ENCODE measurements around the gene MYL6. TPM values are rescaled to one million over a fixed set of nuclear protein-coding genes. Genes with fewer than 3 reads are reported as not detected.

Gene MYL6
- total RNA-seq, 4 donors from 2014 or later, result 773 to 1,142 (median 915) TPM

GRCh38 chr12:56143870-56144269, 14.3 kb upstream of the MYL6 start:
- TF ChIP-seq POLR2AphosphoS5 (IDR thresholded peaks at IDR 0.05) (no peak), EP300 (IDR thresholded peaks at IDR 0.05) (no peak)
- 85% methylated on average over 8 of the region's 8 CpGs for WGBS
- peaks cover 63% of the 10 kb centered on the region for H3K36me3 ChIP-seq

GRCh38 chr12:56145217-56145616, 12.9 kb upstream of the MYL6 start:
- no peak overlapping the region for H3K27ac ChIP-seq
- TF ChIP-seq, protein P1, sequence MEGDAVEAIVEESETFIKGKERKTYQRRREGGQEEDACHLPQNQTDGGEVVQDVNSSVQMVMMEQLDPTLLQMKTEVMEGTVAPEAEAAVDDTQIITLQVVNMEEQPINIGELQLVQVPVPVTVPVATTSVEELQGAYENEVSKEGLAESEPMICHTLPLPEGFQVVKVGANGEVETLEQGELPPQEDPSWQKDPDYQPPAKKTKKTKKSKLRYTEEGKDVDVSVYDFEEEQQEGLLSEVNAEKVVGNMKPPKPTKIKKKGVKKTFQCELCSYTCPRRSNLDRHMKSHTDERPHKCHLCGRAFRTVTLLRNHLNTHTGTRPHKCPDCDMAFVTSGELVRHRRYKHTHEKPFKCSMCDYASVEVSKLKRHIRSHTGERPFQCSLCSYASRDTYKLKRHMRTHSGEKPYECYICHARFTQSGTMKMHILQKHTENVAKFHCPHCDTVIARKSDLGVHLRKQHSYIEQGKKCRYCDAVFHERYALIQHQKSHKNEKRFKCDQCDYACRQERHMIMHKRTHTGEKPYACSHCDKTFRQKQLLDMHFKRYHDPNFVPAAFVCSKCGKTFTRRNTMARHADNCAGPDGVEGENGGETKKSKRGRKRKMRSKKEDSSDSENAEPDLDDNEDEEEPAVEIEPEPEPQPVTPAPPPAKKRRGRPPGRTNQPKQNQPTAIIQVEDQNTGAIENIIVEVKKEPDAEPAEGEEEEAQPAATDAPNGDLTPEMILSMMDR (IDR thresholded peaks at IDR 0.05), result no peak
- TF ChIP-seq EP300 (IDR thresholded peaks at IDR 0.05) (no peak), POLR2A (IDR thresholded peaks at IDR 0.05) (no peak), POLR2AphosphoS5 (IDR thresholded peaks at IDR 0.05) (no peak)
- peaks cover 10% of the 10 kb centered on the region for H3K4me1 ChIP-seq
- H3K9me3 ChIP-seq, result no peaks in the 10 kb centered on the region
- no peak overlapping the region for H3K4me3 ChIP-seq
- no peak for DNase-seq (ENCODE audit: low spot score in 2 of 2)
- no peaks in the 10 kb centered on the region for H3K27me3 ChIP-seq
- 83% methylated on average over 3 of the region's 3 CpGs for WGBS
- peaks cover 49% of the 10 kb centered on the region for H3K36me3 ChIP-seq

More at GRCh38 chr12:56143870-56144269, 14.3 kb upstream of the MYL6 start:
- no peak overlapping the region for H3K4me3 ChIP-seq
- H3K27ac ChIP-seq, result peak overlapping the region; percentile 32
- peaks cover 10% of the 10 kb centered on the region for H3K4me1 ChIP-seq
- H3K27me3 ChIP-seq, result no peaks in the 10 kb centered on the region
- no peak for DNase-seq (ENCODE audit: low spot score in 2 of 2)
- H3K9me3 ChIP-seq, result no peaks in the 10 kb centered on the region

DNA sequence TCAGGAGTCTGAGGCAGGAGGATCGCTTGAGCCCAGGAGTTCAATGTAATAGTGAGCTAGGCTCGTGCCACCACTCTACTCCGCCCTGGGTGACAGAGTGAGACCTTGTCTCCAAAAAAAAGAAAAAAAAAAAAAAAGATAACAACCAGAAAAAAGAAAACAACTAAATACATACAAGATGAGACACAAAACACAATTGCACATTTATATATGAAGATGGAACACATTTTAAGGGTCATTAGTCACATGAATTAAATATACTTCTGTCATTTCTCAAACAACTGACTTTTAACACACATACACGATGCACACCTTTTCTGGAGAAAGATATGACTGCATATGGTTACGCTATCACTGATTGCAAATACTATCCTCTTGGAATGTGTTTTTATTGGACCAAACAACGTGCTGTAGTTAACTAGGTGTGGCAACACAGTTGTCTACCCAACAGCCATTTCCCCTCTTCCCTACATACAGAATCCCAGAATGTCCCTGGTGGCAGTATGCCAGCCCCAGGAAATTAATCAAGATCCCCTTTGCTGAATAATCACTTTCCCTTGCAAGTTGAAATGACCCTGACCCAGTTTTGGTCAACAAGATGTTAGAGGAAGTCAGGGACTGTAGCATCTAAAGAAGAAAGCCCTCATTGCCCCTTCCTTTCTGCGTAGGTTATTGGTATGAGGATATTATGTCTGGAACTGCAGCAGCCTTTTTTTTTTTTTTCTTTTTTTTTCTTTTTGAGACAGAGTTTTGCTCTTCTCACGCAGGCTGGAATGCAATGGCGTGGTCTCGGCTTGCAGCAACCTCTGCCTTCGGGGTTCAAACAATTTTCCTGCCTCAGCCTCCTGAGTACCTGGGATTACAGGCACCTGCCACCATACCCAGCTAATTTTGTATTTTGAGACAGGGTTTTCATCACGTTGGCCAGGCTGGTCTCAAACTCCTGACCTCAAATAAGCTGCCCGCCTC, 11.4 kb upstream of the MYL6 start:
- no peak overlapping the region for H3K27ac ChIP-seq
- no peaks in the 10 kb centered on the region for H3K27me3 ChIP-seq
- no peaks in the 10 kb centered on the region for H3K9me3 ChIP-seq
- TF ChIP-seq EP300 (IDR thresholded peaks at IDR 0.05), result no peak
- TF ChIP-seq, protein P1 (IDR thresholded peaks at IDR 0.05), result no peak
- TF ChIP-seq POLR2AphosphoS5 (IDR thresholded peaks at IDR 0.05), result no peak
- TF ChIP-seq POLR2A (IDR thresholded peaks at IDR 0.05), result no peak
- H3K4me3 ChIP-seq, result no peak overlapping the region
- H3K4me1 ChIP-seq, result peaks cover 24% of the 10 kb centered on the region
- DNase-seq (ENCODE audit: low spot score in 2 of 2), result no peak
- 55% methylated on average over 13 of the region's 13 CpGs for WGBS
- peaks cover 34% of the 10 kb centered on the region for H3K36me3 ChIP-seq

- H3K27ac ChIP-seq, result no peak overlapping the region
Observed at GRCh38 chr12:56150563-56150962, 7.6 kb upstream of the MYL6 start.

GRCh38 chr12:56151672-56152131, 6.5 kb upstream of the MYL6 start:
- peak overlapping the region; percentile 62 for H3K4me3 ChIP-seq
- no peaks in the 10 kb centered on the region for H3K9me3 ChIP-seq
- peaks cover 35% of the 10 kb centered on the region for H3K4me1 ChIP-seq
- H3K27ac ChIP-seq, result peak overlapping the region; percentile 95
- DNase-seq (ENCODE audit: low spot score in 2 of 2), result no peak
- H3K36me3 ChIP-seq, result no peaks in the 10 kb centered on the region
- no peaks in the 10 kb centered on the region for H3K27me3 ChIP-seq
- WGBS, result 8% methylated on average over 12 of the region's 12 CpGs
- TF ChIP-seq POLR2A (IDR thresholded peaks at IDR 0.05), result no peak
- TF ChIP-seq, protein P1 (IDR thresholded peaks at IDR 0.05), result peak; percentile 38 to 55

More at GRCh38 chr12:56150563-56150962, 7.6 kb upstream of the MYL6 start:
- Histone ChIP-seq H3K9me3 (no peaks in the 10 kb centered on the region), H3K4me1 (peaks cover 36% of the 10 kb centered on the region), H3K4me3 (no peak overlapping the region), H3K27me3 (no peaks in the 10 kb centered on the region), H3K36me3 (no peaks in the 10 kb centered on the region)
- no peak for TF ChIP-seq POLR2AphosphoS5 (IDR thresholded peaks at IDR 0.05)
- no peak for TF ChIP-seq POLR2A (IDR thresholded peaks at IDR 0.05)
- no peak for TF ChIP-seq EP300 (IDR thresholded peaks at IDR 0.05)
- TF ChIP-seq, protein P1 (IDR thresholded peaks at IDR 0.05), result no peak
- WGBS, result 63% methylated on average over 3 of the region's 3 CpGs
- DNase-seq (ENCODE audit: low spot score in 2 of 2), result no peak

Data from suprapubic skin (tissue), 4 donors.